Measurements from ENCODE around the gene LACTB.

Gene LACTB

GRCh38 chr15:63121382-63122001 is at the start of gene LACTB:
Gene LACTB, plus strand, starts transcription at chr15:63121861. Its CDS starts 11 bp downstream, at chr15:63121872.
- DNase-seq = peak; percentile 71 to 78

DNA sequence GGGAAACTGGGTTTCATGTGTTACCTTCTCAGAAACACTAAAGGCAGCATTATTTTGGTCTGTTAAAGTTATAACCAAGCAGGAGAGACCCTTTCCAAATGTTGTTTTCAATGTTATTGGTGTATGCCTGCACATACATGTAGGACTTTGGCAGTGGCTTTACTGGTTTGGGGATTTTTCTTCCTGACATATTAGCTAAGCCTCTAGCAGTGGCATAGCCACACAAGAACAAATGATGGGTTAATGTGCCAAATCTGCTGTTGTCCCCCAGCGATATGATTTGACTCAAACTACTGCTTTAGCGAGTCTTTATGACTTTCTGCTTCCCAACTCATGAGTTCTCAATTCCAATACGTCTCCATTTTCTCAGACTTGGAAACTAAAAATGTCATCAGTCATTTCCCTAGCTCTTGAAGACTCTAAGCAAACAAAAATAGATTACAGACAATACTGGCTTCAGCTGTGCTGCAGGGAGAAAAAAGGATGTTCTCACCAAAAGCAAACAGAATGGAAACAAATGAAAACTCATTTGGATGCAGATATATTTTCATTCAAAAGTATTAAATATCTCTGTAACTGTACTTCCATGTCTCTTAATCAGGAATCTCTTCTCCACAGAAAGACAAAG is 49.5 kb upstream of the LACTB start:
- no peak for DNase-seq

GRCh38 chr15:63072809-63073277 is 48.8 kb upstream of the LACTB start:
- no peak for DNase-seq

GRCh38 chr15:63073497-63074172 is 48.0 kb upstream of the LACTB start:
- no peak for DNase-seq

DNA sequence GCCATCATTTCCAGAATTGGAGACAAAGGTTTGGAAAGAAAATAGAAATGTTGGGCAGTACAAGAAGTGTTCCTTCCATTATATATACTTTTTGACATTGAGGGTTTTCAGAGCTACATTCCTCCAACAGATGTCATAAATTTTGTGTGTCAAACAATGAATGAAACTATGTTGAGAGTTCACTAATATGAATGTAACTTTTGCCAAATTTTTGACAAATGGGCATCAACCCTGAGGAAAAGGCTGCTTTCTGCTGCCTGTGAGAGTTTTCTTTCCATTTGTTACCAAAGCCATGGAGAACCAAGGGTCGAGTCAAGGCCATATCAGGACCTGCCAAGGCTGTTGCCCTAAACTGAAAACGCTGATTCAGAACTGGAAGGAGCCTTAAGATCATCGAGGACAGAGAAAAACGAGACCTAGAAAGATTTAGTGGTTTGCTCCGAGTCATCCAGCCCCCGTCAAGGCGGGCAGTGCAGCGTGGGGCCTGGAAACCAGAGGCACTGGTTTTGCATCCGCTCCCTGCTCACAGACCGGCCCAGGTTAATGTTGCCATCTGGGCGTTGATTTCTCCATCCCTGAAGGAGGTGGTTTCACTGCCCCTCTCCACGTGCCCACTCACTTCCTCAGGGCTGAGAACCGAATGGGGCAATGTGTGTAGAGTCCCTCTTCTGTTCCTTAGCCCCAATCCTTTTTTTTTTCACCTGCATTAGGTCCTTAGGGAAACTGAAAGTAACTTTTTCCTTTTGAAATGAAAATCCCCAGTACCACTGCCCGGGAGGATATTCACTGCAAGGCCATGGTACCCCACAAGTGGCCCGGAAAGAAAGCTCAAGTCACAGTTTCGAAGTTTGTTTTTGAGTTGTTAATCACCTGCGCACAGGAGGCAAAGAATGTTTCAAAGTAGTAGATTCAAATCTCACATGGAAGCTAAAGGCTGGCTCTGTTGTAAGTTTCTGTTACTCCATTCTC is 46.4 kb upstream of the LACTB start:
- no peak for DNase-seq

- no peak for DNase-seq
These were observed 45.5 kb upstream of the LACTB start for GRCh38 chr15:63075984-63076713.

GRCh38 chr15:63076714-63077046 is 45.0 kb upstream of the LACTB start:
- DNase-seq = no peak

GRCh38 chr15:63077952-63078351 is 43.7 kb upstream of the LACTB start:
- no peak for DNase-seq

GRCh38 chr15:63079947-63080626 is 41.6 kb upstream of the LACTB start:
- no peak for DNase-seq

DNA sequence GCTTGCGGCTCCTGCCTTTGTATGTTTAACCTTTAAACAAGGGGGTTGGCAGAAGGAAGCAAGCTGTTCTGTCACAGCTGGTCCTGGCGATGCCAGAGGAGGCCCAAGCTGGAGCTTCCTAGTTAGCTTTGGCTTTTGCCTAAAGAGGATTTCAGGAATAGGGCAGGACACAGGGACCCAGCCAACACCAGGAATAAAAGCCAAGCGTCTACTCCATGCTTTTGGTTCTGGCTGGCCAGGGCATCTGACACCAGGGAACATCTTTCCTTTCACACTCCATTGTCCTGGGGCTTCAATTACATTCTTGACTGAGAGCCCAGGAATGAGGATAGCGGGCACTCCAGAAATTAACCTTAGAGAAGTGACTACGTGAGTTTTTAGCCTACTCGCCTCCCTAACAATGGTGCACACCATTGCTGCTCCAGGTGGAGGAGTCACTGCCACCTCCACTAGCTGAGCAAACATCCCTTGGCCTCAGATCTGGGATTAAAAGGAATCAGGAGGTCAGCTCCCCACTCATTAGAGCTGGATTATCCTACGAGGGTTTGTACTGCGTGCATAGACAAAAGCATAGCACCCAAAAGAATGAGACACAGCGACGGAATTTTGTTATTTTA is 40.9 kb upstream of the LACTB start:
- DNase-seq = no peak

DNA sequence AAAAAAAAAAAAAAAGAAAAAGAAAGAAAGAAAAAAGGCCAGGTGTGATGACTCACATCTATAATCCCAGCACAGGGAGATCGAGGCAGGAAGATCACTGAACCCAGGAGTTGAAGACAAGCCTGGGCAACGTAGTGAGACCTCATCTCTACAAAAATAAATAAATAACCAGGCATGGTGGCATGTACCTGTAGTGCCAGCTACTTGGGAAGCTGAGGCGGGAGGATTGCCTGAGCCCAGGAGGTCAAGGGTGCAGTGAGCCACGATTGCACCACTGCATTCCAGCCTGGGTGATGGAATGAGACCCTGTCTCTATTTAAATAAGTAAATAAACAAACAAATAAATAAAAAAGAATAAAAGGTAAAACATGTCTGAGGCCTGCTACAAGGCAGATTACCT is 39.3 kb upstream of the LACTB start:
- DNase-seq = no peak

- DNase-seq = no peak
These were observed 38.6 kb upstream of the LACTB start for GRCh38 chr15:63083044-63083443.

- no peak for DNase-seq
These were observed 38.1 kb upstream of the LACTB start for GRCh38 chr15:63083541-63083940.

GRCh38 chr15:63084806-63085205 is 36.9 kb upstream of the LACTB start:
- DNase-seq = no peak

DNA sequence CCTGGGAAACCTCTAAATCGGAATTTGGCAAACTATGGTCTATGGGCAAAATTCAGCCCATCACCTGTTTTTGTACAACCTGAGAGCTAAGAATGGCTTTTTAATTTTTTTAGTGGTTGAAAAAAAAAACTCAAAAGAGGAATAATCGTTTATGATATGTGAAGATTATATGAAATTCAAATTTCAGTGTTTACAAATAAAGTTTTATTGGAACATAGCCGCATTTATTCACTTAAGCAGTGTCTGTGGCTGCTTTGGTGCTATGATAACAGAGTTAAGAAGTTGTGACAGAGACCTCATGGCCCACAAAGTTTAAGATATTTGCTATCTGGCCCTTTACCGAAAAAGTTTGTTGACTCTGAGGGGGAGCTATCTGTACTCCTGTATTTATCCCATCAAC is 36.4 kb upstream of the LACTB start:
- no peak for DNase-seq

DNA sequence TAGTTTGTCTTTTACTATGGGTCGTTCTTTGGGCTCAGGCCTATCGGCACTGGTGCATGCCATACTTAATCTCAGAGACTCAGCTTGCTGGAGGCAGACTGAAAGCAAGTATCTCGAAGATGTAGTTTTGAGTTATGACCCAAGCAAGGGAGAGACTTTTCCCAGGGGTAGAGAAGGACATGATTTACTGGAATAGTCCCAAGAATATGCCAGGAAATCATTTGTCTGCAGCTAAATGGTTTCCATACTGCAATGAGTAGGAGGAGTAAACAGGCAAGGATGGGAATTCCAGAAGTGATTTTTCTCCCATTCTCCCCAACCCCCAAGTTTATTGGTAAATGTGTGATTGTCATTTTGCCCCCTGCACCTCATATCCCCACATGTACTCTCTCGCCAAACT is 35.4 kb upstream of the LACTB start:
- DNase-seq = no peak

GRCh38 chr15:63086947-63087346 is 34.7 kb upstream of the LACTB start:
- no peak for DNase-seq

DNA sequence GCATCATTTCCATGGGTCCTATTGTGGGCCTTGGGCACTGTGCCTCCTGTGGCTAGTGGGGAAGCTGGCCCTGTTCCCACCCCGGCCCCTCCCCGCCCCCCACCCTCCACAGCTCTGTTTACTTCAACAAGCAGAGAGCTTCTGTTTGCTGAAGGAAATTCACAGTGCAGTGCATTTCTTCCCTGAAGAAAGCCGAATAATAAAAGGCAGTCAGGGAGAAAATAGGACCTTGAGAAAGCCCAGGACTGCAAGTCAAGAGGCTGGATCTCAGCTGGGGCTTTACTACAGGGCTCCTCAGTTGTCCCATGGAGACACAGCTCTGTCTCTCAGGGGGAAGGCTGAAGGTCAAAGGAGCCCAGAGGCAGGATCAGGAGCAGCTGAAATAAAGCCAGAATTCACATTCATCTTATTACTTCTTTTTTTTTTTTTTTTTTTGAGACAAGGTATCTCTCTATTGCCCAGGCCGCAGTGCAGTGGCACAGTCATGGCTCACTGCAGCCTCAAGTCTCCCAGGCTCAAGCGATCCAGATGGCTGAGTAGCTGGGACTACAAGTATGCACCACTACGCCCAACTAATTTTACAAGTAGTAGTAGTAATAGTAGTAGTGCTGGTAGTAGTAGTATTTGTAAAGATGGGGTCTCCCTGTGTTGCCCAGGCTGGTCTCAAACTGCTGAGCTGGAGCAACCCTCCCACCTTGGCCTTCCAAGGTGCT is 33.0 kb upstream of the LACTB start:
- no peak for DNase-seq

GRCh38 chr15:63089260-63090043 is 32.2 kb upstream of the LACTB start:
- no peak for DNase-seq

GRCh38 chr15:63090472-63090871 is 31.2 kb upstream of the LACTB start:
- DNase-seq = no peak

Data from activated CD4-positive, alpha-beta T cell treated with anti-CD3 and anti-CD28 coated beads for 4 hours (primary cell).